H7 (cell line): Measurements from ENCODE around the gene KBTBD12. TPM values are rescaled to one million over a fixed set of nuclear protein-coding genes. Genes with fewer than 3 reads are reported as not detected.
A peak's percentile ranks its signal among the peaks of the same experiment; 100 is the strongest.
"Not testable (repeated sequence)": the region's sequence is repeated elsewhere in the genome, so short reads cannot be mapped to it uniquely, and the experiment has no call there.

Experiments
- DNase-seq: peaks from one replicate; pipeline ENCODE4 v3.0.0; 2012
- H3K27me3 ChIP-seq: 2 replicates; pipeline ENCODE4 v1.6.0; 2011; ENCODE audit warnings: mild to moderate bottlenecking, low read length; ENCODE audit not compliant: control insufficient read depth, insufficient read depth
- H3K36me3 ChIP-seq: replicated peaks from 2 replicates; pipeline ENCODE4 v1.5.1; 2011; ENCODE audit warnings: low read length; ENCODE audit not compliant: control insufficient read depth, insufficient read depth
- H3K4me3 ChIP-seq: 2 replicates; pipeline ENCODE4 v1.5.1; 2011; ENCODE audit warnings: low read depth, mild to moderate bottlenecking, control low read depth, low read length, moderate library complexity; ENCODE audit not compliant: insufficient read depth
- total RNA-seq: library from RNA; depleted of rRNA; stranded (reverse); fragments of >200 nt; shearing (Covaris generic); gene quantifications from 2 replicates; pipeline ENCODE4 v1.2.3, GENCODE V29; 2014

Gene KBTBD12
- total RNA-seq, 1 experiment from 2014 or later, result not detected

DNA sequence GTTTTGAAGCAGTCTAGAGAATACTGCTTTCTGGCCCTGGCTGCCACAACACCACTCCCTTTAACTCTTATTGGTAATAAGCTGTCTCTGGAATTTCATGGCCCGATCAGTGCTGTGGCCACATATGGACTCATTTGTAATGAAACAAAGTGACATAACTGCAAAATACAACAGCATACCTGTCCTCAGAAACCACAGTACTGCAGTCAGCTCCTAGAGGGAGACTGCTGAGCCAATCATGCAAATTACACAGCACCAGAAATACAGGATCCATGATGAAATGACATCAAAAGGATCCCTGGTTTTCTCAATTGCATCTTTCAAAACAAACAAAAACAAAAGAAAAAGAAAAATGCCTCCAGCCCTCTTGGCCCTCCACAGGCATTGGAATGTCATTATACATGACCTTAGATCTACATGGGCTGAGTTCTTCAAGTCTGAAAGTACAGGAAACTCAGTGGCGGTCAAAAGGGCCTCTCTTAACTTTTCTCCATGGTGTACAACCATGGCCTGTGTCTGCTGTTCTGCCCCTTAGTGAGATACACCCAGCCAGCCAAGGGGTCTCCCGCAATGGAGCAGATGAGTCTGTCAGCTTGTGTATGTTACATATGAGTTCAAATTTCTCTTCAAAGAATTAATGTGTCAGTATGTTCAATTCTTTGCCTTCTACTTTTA is 24.9 kb upstream of the KBTBD12 start:
- Histone ChIP-seq H3K4me3 (no peak overlapping the region), H3K27me3 (no peaks in the 10 kb centered on the region), H3K36me3 (no peaks in the 10 kb centered on the region)
- DNase-seq, result no peak

DNA sequence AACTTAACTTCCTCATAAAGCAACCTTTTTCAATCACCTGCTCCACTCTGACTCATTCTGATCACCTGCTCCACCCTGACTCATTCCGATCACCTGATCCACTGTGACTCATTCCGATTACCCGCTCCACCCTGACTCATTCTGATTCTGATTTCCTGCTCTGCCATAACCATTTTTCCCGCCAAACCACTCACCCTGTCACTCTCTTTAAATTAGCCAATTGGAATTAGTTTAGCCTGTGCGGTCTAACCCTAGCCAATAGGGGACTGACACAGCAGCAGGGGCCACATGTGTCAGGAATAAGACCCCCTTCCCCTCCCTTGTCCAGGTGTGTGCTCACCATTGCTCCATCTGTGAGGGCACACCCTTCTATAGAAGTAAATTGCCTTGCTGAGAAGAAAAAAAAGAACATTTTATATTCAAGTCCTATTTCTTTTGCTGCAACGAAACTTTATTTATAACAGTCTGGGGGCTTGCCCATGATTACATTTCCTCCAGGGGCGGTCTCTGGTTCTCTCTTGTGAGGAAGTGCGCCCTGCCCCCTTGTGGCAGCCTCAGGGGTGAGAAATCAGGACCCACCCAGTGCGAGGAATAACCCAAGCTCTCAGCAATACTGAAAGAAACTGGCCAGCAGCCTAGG is 24.3 kb upstream of the KBTBD12 start:
- not testable (repeated sequence) for DNase-seq, H3K36me3 ChIP-seq, H3K4me3 ChIP-seq, H3K27me3 ChIP-seq

DNA sequence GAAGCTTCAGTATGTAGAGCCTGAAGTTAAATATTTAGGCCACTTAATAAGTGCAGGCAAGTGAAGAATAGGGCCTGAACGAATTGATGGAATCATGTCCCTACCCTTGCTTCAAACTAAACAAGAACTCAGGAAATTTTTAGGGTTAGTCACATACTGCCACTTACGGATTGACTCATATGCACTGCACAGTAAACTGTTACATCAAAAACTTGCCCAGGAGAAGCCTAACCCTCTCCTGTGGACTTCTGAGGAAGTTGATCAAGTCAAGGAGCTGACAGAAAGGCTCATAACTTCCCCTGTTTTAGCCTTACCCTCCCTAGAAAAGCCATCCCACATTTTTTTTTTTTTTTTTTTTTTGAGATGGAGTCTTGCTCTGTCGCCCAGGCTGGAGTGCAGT is 20.6 kb upstream of the KBTBD12 start:
- Histone ChIP-seq H3K36me3 (no peaks in the 10 kb centered on the region), H3K4me3 (no peak overlapping the region)
- DNase-seq, result no peak

GRCh38 chr3:127899200-127899599 is 15.8 kb upstream of the KBTBD12 start:
- H3K36me3 ChIP-seq, result no peaks in the 10 kb centered on the region
- DNase-seq, result peak; percentile 32
- H3K4me3 ChIP-seq, result no peak overlapping the region
- no peaks in the 10 kb centered on the region for H3K27me3 ChIP-seq

More for the DNA sequence above, 20.6 kb upstream of the KBTBD12 start:
- no peaks in the 10 kb centered on the region for H3K27me3 ChIP-seq

DNA sequence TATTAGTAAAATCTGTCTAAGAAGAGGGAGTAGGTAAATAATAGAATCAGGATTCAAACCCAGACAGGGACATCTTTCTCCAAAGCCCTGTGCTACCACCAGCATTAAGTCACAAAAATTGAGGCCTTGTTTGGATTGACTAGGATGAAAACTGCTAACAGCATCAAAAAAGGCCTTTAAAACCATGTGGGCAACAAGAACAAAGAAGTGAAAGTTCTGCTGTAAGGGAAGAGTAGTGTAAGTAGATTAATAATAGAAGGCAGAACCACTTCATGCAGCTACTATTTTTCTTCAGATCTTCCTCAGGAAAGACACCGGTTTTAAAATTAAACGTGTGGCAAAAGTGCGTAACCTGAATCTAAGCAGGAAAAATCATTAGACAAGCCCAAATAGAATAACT is 15.3 kb upstream of the KBTBD12 start:
- H3K36me3 ChIP-seq, result no peaks in the 10 kb centered on the region
- no peaks in the 10 kb centered on the region for H3K27me3 ChIP-seq
- no peak for DNase-seq
- H3K4me3 ChIP-seq, result no peak overlapping the region

GRCh38 chr3:127900536-127900935 is 14.5 kb upstream of the KBTBD12 start:
- no peak overlapping the region for H3K4me3 ChIP-seq
- DNase-seq, result no peak

DNA sequence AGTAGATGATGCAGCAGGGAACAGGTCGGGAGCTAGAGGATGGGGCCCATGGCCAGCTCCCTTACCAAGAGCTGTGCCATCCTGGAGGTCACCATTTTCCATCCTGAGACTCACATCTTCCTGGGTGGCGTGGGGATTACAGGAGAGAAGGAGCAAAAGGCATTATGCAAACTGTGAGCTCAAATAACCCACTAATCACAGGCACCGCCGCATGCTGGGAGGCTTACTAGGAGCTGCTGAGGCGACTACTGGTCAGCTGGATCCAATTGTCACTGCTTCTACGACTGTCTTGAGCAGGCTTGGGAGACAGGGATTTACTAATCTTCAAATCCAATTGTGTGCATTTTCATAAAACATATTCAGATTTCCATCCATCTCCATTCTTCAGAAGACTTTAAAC is 12.5 kb upstream of the KBTBD12 start:
- H3K4me3 ChIP-seq, result no peak overlapping the region
- no peaks in the 10 kb centered on the region for H3K36me3 ChIP-seq
- DNase-seq, result no peak
- no peaks in the 10 kb centered on the region for H3K27me3 ChIP-seq

More at GRCh38 chr3:127900536-127900935, 14.5 kb upstream of the KBTBD12 start:
- H3K27me3 ChIP-seq, result no peaks in the 10 kb centered on the region
- H3K36me3 ChIP-seq, result no peaks in the 10 kb centered on the region

DNA sequence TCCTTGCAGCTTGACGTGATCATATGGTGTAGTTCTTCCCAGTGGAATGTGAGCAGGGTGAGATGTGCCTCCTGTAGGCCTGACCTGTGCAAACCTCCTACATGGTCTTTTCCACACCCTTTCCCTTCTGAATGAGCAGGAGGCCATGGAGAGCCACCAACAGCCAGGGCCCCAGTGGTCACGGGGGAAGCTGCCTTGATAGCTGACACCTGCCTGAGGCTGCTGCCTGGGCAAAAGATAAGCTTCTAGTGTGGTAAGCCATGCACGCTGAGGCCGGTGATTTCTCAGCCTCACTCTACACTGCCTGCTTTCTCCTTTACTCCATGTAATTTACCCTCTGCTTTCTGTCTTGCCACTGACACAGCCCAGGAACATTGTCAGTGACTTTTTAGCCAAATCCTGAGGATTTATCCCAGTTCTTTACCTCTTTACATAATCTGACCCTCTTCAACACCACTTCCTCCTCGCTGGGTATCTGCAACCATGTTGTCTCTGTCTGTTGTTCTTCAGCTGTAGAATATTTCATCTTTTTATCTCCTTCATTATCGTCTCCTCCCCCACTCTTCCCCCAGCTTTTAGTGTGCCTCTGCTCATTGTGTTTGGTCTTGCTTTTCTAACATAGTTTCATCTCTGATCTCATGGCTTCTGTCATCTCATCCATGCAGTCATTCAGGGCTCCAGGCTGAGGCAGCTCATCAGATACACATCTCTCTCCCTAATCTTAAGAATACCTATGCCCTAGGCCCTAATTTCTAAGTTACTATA is 11.2 kb upstream of the KBTBD12 start:
- no peak for DNase-seq
- no peaks in the 10 kb centered on the region for H3K27me3 ChIP-seq
- no peaks in the 10 kb centered on the region for H3K36me3 ChIP-seq
- H3K4me3 ChIP-seq, result no peak overlapping the region

DNA sequence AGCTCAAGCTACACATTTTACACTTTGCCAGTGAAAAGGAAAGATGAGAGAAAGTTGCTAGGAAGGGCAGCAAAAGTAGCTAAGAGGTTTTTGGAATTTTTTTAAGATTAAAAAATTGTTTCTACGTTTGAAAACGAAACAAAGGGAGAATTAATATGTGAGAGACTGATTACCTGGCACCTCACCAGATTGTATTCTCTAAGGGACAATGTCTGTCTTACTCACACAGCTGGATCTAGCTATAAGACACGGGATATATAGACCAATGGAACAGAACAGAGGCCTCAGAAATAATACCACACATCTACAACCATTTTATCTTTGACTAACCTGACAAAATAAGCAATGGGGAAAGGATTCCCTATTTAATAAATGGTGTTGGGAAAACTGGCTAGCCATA is 9.5 kb upstream of the KBTBD12 start:
- H3K4me3 ChIP-seq, result no peak overlapping the region
- H3K27me3 ChIP-seq, result no peaks in the 10 kb centered on the region
- DNase-seq, result no peak
- no peaks in the 10 kb centered on the region for H3K36me3 ChIP-seq

DNA sequence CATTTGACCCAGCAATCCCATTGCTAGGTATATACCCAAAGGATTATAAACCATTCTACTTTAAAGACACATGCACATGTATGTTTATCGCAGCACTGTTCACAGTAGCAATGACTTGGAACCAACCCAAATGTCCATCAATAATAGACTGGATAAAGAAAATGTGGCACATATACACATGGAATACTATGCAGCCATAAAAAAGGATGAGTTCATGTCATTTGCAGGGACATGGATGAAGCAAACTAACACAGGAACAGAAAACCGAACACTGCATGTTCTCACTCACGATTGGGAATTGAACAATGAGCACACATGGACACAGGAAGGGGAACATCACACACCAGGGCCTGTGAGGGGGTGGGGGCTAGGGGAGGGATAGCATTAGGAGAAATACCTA is 8.4 kb upstream of the KBTBD12 start:
- DNase-seq, H3K4me3 ChIP-seq, H3K27me3 ChIP-seq, H3K36me3 ChIP-seq: not testable (repeated sequence)

DNA sequence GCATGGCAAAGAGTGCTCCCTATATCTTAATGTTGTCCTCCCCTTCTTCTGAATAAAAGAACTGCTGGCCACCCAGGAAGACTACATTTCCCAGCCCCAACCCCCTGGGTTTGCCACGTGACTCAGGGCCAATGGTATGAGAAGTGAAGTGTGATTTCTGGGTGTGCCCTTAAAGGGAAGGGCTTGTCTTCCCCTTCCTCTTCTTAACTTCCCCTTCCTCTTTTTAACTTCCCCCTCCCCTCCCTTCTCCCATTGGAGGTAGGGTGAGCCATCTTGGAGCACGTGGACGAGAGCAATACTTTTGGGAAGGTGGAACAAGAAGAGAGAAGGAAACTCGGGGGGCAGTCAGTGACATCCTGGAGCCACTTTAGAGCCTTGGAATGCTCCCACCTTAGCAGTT is 6.8 kb upstream of the KBTBD12 start:
- Histone ChIP-seq H3K4me3 (no peak overlapping the region), H3K36me3 (no peaks in the 10 kb centered on the region), H3K27me3 (no peaks in the 10 kb centered on the region)
- DNase-seq, result no peak

DNA sequence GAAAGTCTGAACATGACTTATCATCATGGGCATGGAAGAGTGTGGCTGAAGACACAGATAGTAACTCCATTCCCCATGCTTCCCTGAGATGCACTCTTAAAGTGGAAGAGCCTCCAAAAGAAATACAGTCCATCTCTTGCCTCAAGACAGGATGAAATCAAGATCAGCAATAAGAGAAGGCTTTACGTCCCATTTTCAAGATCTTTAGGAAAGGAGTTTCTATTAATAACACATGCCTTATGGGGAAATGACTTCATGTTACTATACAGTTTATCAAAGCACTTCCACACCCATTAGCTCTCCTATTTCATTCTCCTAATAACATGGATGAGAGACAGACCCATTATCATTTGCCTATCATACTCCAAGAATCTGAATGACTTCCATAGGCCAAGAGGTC is 6.1 kb upstream of the KBTBD12 start:
- Histone ChIP-seq H3K27me3 (no peaks in the 10 kb centered on the region), H3K4me3 (no peak overlapping the region), H3K36me3 (no peaks in the 10 kb centered on the region)
- no peak for DNase-seq

GRCh38 chr3:127909646-127910045 is 5.4 kb upstream of the KBTBD12 start:
- Histone ChIP-seq H3K27me3 (peaks cover 4% of the 10 kb centered on the region; the same call in 1 of the 2 replicates), H3K36me3 (no peaks in the 10 kb centered on the region), H3K4me3 (no peak overlapping the region)
- no peak for DNase-seq

DNA sequence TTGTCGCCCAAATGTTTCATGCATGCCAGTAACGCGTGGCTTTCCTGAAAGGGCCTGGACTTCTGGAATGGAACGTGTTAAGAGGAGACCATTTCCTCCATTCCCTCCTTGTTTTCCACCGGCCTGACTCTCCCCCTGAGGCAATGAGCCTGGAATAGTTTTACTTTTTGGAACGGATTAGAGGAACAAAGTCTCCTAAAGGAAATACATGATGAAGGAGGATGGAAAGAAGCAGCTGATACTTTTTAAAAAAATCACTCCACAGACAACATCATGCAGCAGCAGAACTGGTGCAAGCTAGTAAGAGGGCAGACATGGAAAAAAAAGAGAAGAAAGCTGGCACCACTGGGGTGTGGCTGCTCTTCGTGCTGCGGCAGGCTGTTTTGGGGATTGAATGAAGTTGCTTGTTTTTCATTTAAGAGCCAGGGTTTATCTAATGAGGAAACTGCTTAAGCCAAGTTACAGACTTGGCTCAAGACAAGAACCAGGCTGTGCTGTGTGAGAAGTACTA is 3.6 kb upstream of the KBTBD12 start:
- Histone ChIP-seq H3K36me3 (no peaks in the 10 kb centered on the region), H3K27me3 (peaks cover 4% of the 10 kb centered on the region; the same call in 1 of the 2 replicates), H3K4me3 (no peak overlapping the region)
- DNase-seq, result no peak

GRCh38 chr3:127913841-127914240 is 1.2 kb upstream of the KBTBD12 start:
- H3K27me3 ChIP-seq, H3K36me3 ChIP-seq, DNase-seq, H3K4me3 ChIP-seq: not testable (repeated sequence)
